ENCODE measurements around the gene KCNIP1.

KCNIP1 gene

DNA sequence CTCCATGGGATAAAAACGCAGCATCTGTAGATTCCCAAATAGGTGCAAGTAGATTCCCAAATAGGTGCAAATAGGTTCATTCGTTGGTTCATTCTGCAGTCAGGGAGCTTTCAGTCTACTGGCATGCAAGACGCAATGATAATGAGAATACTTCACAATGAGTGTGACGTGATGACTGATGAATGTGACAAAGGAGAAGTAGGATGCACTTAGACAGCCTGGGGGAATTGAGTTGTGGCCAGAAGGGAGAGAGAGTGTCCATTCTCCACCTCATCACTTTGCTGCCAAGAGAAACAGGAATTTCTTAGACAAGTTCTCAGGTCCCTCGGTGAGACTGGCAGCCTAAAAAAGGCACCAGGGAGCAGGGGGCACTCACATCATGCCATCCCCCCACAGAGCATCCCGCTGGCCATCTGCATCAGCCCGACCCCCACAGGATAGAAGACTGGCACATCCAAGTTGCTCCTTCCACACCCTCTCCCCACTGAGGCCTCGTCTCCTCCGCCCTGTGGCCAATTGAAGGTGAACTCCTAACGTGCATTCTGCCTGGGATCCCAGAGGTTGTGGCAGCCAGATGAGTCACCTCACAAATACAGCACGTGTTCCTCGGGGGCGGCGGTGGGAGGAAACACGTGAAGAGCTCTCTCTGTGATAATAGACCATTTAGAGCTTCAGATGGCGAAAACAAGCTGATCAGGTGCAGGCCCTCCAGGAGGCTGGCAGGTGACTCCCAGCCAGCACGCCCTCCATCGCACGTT lies 19.9 kb upstream of the KCNIP1 start:
- no peak for DNase-seq

DNA sequence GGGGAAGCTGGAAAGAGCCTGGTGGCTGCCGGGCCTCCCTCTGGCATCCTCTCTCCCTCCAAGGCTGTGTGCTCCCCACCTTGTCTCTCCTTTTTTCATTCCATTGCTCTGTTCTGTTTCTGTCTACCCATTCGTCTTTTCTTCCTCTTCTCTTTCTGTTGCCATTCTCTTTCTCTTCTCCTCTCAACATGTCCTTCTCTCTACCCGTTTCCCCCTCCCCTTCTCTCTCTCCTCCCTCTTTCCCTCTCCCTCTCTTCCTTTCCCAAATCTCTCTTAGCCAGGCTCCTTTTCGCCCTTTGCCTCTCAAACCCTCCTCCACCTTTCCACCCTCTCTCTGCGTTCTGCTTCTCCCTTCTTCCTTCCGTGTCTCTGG lies 19.4 kb upstream of the KCNIP1 start:
- no peak for DNase-seq

DNA sequence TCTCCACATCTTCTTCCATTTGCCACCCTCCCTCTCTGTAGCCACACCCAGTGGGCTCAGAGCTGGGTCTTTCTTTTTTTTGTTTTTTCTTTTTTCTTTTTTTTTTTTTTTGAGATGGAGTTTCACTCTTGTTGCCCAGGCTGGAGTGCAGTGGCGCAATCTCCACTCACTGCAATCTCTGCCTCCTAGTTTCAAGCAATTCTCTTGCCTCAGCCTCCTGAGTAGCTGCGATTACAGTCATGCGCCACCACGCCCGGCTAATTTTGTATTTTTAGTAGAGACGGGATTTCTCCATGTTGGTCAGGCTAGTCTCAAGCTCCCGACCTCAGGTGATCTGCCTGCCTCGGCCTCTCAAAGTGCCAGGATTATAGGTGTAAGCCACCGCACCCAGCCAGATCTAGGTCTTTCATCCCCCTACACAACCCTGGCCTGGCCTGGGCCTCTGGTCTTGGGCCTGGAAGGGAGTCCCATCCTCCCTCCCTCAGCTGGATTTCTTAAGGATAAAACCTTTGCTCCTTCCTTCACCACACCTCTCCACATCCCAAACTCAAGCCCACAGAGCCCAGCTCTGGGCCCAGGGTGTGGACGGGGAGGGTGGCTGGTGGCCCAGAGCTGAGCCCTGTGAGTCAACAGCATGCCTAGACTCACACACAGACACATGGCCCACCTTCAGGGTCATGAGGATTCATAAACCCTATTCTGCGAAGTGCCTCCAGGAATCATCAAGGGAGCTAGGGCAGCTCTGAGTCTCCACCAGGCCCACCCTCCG lies 18.8 kb upstream of the KCNIP1 start:
- DNase-seq, result no peak

DNA sequence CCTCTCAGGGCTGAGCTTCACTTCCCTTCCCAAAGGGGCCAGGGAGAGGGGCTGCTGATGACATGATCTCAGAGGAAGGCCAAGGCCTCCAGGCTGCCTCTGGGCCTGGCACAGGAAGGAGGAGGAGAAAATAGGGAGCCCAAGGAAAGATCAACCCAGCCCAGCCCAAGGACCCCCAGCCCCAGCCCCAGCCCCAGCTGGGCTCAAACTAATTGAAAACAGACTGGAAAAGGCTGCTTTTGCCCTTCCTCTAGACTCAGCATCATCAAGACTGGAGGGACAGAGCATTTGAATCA lies 18.3 kb upstream of the KCNIP1 start:
- no peak for DNase-seq

DNA sequence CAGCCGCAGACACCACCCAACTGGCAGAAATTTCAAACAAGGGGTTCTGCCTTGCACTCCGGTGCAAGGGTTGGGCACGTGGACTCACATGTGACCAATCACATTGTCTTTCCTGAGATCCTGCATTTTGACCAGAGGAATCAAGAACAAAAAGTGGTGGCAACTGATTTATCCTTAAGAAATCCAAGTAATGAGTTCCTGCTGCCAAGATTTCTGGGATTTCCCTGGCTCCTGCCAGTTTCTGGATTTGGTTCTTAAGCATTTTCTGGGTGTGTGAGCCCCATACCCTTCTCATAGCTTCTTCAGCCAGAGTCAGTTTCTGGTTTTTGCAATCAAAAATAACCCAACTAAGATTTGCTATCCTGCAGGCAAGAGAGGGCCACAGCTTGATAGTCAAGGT lies 17.4 kb upstream of the KCNIP1 start:
- no peak for DNase-seq

DNA sequence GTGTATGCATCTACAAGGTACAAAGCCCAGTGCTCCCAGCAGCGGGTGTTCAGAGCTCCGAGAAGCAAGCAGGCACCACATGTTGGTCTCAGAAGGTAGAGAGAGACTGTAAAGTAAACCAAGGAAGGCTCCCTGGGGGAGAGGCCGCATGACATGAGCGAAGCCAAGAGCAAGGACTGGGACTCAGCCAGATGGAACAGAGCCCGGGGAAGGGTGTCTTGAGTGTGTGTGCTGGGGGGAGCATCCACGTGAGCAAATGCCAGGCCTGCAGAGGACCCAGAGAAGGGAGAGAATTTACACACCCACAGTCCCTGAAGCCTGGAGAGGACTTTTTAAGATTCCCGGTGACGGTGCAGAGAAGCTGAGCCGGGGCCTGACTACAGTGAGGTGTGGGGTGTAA lies 15.2 kb upstream of the KCNIP1 start:
- no peak for DNase-seq

DNA sequence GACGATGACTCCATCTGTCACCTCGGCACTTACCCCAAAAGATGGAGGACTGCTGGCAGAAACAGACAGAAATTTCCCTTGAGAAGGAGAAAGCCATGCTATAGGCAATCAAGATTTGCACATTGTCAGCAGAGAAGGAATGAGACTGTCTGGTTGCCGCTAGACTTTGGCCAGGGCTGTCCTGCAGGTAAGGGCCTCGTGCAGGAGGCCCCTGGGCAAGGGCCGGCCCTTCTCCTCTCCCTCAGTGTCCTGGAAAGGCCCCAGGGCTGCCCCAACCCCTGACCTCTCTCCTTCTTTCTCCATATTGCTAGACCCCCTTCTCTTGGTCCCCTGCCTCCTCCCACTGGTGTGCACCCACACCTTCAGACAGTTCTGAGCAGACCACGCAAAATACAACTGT lies 14.6 kb upstream of the KCNIP1 start:
- no peak for DNase-seq

DNA sequence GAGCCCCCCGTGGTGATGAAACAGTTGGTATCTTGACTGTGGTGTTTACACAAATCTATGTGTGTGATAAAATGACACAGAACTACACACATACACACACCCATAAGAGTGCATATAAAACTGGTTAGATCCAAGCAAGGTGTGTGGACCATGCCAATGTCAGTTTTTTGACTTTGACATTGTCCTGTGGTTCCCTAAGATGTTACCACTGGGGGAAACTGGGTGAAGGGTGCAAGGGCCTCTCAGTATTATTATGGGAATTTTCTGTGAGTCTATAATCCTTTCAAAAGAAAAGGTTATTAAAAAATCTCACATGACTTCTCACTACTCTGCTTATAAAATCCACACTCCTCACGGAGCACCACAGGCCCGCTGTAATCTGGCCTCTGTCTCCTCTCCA lies 13.4 kb upstream of the KCNIP1 start:
- no peak for DNase-seq

DNA sequence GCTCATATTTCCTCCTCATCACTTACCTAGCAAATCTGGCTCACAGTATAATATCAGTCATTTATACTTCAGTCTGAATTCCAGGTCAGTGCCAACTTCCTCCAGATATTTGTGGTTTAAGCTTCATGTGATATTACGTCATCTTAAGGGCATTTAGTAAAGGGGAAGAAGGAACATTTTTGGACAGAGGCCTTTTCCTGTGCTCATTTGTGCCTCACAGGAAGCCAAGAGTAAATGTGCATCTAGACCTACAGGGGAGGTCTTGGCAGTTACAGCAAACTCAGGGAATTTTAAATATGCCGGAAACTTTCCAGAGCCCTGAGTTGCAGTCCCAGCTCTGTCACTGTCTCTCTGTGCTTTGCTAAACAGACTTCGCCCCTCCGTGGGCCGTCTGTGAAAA lies 12.3 kb upstream of the KCNIP1 start:
- DNase-seq, result no peak

DNA sequence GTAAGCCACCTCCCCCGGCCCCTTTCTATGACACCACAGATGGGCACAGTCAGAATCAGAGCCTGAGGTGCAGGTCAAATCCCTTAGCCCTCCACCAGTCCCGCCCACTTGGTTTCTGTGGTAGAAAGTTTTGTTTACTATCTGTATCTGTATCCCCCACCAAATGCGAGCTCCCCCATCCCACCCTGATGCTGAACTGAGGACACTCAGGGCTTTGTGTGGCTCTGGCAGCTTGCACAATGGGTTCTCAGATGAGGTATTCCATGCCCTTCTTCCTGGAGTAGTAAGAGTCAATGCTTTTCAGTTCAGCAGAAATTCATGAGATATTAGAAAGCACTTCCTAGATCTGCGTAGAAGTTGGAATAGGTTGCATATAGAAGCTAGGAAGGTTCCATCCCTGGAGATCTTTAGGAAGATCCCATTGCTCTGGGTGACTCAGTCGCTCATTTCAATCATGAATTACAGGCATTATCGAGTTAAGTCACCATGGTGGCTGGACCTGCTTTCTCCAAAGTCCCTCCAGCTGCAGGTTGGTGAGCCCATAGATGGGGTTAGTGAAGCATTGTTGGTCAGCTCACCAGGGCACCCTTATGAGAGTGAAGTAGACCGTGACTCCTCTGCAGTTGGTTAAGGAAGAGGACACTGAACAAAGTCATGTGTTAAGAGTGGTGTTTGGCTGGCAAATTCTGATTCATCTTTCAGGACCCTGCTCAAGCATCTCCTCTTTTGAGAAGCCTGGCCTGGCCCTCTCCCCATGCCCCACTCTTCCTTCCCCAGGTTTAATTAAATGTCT lies 10.6 kb upstream of the KCNIP1 start:
- no peak for DNase-seq

DNA sequence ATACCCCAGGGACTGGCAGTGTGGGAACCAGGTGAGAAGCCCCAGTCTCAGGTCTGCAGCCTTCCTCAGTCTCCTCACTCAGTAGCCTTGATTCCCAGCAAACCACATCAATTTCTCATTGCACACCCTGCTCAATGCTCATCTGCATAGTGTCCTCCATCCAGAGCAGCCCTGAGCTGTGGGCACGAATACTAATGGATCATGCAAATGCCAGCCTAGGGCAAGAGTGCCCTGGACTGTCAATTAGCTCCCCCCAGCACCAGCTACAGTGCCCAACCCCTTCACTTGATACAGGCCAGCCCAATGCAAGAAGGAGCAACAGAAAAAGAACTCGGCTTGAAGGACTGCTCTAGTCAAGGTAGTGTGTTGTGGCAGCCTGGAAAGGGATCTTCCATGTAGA lies 9.8 kb upstream of the KCNIP1 start:
- DNase-seq, result no peak

DNA sequence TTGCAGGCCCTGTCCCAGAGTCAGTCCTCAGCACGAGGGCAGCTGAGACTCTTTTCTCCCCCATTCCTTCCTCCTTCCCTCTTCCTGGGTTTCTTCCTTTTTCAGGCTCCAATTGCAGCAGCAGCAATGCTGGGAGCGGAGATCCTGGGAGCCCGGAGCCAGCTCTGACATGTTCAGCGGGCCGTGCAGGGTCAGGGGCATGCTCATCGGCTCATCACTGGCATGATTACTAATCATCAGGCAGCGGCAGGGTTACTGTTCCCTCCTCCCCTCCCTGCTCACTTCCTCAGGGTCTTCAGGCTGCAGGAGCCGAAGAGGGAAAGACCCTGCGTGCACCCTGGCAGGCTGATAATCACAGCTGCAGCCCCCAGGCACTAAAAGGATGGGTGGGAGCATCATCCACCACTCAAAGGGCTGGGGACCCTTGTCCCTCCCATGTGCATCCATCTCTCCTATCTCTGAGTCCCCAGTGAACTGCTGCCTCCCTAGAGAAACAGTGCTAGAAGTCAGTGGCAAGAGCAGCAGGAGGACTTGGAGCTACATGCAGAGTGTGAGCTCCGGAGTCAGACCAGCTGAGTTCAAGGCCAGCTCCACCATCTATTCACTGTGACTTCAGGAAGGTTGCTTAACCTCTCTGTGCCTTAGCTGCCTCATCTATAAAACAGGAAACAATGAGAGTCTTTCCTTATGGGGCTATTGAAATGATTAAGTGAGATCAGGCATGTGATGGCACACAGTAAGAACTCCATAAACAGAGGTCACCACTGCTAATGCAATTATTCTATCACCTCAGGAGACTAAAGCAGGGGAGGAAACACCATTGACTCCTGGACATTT lies 7.8 kb upstream of the KCNIP1 start:
- DNase-seq, result no peak

DNA sequence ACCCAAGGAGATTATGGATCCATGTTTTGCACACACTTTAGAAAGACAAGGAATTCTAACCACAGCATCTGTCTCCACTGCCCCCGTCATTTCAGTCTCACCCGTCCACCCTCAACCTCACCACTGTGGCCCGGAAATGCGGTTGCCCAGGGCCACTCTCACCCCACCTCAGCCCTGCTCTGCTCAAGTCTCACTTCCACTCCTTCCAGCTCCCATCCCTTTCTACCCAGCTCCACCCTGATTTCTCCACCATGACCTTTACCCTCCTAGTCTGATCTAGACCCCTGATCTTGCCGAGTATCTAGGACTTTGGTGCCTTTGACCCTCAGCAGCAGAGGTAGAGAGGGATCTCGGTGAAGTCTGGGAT lies 7.2 kb upstream of the KCNIP1 start:
- DNase-seq, result no peak

DNA sequence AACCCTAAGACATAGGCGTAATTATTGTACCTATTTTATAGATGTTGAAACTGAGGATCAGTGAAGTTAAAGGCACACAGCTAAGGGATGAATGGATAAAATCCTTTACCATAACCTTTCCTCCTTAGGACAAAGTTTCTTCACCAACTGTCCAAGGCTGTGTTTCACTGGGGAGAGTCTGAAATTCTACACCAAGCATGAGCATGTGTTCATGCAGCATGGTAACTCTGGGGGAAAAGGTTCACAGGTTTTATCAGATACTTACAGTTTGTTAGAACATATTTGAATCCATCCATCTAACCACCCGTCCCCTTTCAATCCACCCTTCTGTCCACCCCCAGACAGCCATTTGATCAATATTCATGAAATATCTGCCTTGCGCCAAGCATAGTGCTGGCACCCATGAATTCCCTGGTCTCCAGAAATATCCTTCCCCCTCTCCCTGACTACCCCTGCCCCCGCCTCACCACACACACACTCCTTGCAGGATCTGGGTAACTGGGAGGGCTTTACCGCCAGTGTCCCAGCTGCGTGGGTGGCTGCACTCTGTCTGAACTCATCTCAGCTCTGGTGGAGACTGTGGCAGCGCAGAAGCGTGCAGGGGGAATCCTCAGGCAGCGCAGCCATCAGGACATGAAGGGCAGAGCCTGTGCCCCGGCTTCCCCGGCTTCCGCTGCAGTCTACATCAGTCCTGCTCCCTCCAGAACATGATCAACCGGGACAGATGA lies 6.3 kb upstream of the KCNIP1 start:
- DNase-seq, result no peak

DNA sequence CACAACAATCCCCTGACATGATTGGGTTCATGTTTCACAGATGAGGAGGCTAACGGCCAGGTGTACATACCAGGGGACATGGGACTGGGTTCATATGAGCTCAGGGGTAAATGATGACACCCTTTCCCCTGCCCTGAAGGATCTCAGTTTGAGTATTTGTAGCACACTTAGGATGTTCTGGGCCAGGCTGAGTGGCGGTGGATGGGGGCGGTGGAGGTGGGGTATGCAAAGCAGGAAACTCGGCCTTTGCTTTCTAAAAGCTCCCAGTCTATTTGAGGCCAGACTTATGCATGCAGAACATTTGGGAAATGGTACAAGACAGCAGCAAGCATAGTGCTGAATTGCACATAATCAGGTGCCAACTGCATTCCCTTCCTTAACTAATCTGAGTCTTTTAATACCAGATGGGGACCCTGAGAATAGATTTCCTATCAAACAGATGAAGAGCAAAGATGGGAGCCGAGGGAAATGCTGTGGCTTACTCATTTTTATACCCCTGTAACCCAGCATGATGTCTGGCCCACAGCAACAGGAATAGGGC lies 4.9 kb upstream of the KCNIP1 start:
- DNase-seq, result no peak

DNA sequence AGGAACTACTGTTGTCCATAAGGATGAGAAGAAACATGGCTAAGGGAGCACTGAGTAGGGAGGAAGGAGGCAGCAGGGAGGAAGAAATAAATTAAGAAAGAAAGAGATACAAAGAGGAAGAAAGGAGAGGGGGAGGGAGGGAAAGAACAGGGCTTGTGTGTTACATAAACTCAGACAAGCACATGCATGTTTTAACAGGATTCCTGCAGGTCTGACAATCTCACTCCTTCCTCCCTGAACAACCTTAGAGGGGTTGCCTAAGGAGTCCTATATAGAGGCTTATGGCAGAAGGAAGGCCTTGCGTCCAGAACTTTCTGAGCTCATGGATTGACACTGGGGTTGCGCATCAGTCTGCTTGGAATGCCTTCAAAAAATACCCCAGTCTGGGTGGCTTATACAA lies 4.2 kb upstream of the KCNIP1 start:
- DNase-seq, result no peak

DNA sequence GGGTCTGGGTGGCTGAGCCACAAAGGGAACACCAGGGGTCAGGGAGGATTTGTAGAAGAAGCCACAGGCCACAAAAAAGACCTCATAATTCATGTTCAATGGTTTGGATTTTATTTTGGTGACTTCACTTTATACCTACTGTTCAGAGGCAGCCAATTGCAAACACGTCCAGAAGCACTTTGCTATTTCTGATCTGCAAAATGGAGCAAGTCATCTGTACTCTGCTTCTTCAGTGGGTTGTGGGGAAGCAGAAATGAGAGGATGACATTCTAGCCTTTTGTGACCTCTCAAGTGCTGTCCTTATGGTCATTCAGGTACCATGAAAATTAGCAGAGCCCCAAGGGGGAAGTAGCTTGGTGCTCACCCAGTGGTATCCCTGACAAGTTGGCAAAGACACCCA lies 2.5 kb upstream of the KCNIP1 start:
- DNase-seq, result no peak

DNA sequence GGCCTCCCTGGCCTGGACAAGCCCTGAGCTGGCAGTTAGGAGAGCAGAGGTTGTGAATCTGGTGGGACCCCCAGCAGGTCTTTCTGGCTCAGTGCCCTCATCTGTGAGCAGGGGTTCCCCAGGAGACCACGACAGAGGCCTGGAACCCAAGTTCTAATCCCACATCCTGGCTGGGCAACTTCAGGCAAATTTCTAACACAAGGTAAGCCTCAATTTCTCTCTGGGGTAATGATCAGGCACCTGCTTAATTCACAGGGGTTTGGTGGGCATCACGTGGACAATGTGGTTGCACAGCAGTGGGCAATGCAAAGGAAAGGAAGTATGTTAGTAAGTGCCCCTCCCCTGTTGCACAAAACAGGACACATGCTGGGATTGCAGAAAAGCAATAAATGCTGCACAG lies 1.9 kb upstream of the KCNIP1 start:
- DNase-seq, result no peak

DNA sequence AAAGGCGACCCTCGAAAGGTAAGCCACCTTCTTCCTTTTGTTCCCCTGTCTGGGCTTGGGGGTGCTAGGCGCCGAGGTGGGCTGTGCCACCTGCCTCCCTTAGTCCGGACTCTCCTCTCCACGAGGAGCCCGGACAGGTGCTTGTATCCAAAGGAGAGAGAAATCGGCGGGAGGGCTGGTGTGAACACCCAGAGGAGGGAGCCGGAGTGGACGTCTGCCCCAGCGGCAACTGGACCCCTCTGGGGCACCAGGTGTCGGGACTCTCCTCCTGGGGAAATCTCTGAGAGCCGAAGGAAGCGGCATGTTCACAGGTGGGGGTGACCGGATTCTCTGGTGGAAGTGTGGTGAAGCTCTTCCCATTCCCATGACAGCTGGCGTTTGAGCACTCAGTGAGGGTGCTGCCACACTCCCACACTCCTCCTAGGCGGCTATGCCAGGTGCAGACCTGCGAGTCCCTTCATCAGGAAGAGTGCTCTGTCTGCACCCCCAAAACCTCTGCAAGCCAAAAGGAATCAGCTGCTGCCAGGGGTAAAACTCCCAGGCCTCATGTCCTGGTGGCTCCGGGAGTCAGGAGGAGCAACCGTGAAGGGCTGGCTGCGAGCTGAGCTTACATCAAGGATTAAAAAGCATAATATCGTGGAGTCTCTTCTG lies 921 bp downstream of the KCNIP1 start:
- DNase-seq, result no peak

DNA sequence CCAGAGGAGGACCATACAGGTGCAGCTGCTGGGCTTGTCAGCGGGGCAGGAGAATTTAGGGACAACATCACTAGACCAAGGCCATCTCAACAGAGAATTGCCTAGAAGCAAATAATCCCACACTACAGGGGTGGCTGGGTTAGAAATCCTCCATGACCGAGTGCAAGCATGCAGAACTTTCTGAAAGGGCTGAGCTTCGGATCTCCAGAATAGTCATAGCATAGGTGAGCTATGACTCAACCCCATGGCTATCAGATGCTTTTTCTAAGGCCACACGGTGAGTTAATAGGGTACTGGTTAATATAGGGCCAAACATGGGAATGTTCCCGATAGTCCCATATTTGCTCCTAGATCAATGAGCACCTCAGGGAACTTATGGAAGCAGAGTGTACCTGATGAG lies 4.2 kb downstream of the KCNIP1 start:
- DNase-seq, result no peak

DNA sequence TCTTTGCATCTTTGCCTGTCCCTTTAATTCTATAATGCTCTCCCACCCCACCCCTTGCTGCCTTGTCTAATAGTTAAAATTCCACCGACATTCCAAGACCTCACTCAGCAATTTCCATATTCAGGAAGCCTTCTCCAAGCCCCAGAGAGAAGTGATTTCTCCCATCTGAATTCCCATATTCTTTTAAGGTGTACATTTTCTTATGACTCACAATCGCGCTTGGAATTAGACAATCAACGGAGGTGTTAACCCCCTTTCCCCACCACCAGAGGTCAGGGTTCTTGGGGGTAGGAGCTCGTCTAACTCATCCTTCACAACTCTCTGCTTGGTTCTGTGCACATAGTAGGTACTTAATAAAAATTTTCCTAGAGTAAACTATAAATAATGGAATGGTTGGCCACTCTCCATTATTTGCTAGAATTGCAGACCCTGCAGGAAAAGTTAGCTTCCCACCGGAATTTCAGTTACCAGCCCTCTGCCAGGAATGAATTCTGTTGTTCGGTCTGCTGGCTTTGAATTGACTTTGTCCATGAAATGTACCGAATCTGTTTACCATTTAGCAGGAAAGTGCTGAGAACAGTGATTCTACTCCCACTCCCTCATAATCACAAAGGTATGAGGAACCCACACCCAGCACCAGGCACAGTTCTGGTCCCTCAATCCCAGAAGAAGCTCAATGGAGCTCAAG lies 5.0 kb downstream of the KCNIP1 start:
- no peak for DNase-seq
